ENCODE measurements around the gene SLC4A9. TPM values are rescaled to one million over a fixed set of nuclear protein-coding genes. Genes with fewer than 3 reads are reported as not detected.

Gene SLC4A9
- total RNA-seq, 1 donor = 0.10 TPM

- Histone ChIP-seq H3K9me3 (ENCODE audit: low read depth, low read length) (no peaks in the 10 kb centered on the region), H3K4me1 (ENCODE audit: insufficient read depth, low read length) (peaks cover 59% of the 10 kb centered on the region), H3K27me3 (ENCODE audit: insufficient read depth, low read length) (no peaks in the 10 kb centered on the region), H3K4me3 (ENCODE audit: low read length) (peak overlapping the region; percentile 43)
Observed at GRCh38 chr5:140345919-140346347, 14.1 kb upstream of the SLC4A9 start.

- Histone ChIP-seq H3K4me3 (ENCODE audit: low read length) (peak within 1 kb of the TSS; percentile 43), H3K9me3 (ENCODE audit: low read depth, low read length) (no peaks in the 10 kb centered on the region), H3K27me3 (ENCODE audit: insufficient read depth, low read length) (no peaks in the 10 kb centered on the region), H3K4me1 (ENCODE audit: insufficient read depth, low read length) (peaks cover 52% of the 10 kb centered on the region)
Observed at GRCh38 chr5:140346348-140347221, 13.4 kb upstream of the SLC4A9 start, which contains the start of gene HBEGF. TSS of gene HBEGF (minus strand) at chr5:140346603. CDS start at chr5:140346328, 275 bp downstream.

GRCh38 chr5:140347360-140347759 is 12.6 kb upstream of the SLC4A9 start:
- Histone ChIP-seq H3K9me3 (ENCODE audit: low read depth, low read length) (no peaks in the 10 kb centered on the region), H3K27me3 (ENCODE audit: insufficient read depth, low read length) (no peaks in the 10 kb centered on the region), H3K4me1 (ENCODE audit: insufficient read depth, low read length) (peaks cover 45% of the 10 kb centered on the region), H3K4me3 (ENCODE audit: low read length) (no peak overlapping the region)

GRCh38 chr5:140348104-140348503 is 11.9 kb upstream of the SLC4A9 start:
- peaks cover 37% of the 10 kb centered on the region for H3K4me1 ChIP-seq (ENCODE audit: insufficient read depth, low read length)
- H3K4me3 ChIP-seq (ENCODE audit: low read length) = no peak overlapping the region
- no peaks in the 10 kb centered on the region for H3K9me3 ChIP-seq (ENCODE audit: low read depth, low read length)
- no peaks in the 10 kb centered on the region for H3K27me3 ChIP-seq (ENCODE audit: insufficient read depth, low read length)

GRCh38 chr5:140349244-140349643 is 10.8 kb upstream of the SLC4A9 start:
- no peaks in the 10 kb centered on the region for H3K27me3 ChIP-seq (ENCODE audit: insufficient read depth, low read length)
- H3K4me1 ChIP-seq (ENCODE audit: insufficient read depth, low read length) = peaks cover 26% of the 10 kb centered on the region
- no peak overlapping the region for H3K4me3 ChIP-seq (ENCODE audit: low read length)
- H3K9me3 ChIP-seq (ENCODE audit: low read depth, low read length) = no peaks in the 10 kb centered on the region

- H3K4me3 ChIP-seq (ENCODE audit: low read length) = no peak overlapping the region
- H3K9me3 ChIP-seq (ENCODE audit: low read depth, low read length) = no peaks in the 10 kb centered on the region
- H3K27me3 ChIP-seq (ENCODE audit: insufficient read depth, low read length) = no peaks in the 10 kb centered on the region
- H3K4me1 ChIP-seq (ENCODE audit: insufficient read depth, low read length) = peaks cover 25% of the 10 kb centered on the region
Observed at GRCh38 chr5:140351609-140352334, 8.2 kb upstream of the SLC4A9 start.

GRCh38 chr5:140355546-140355945 is 4.4 kb upstream of the SLC4A9 start:
- H3K27me3 ChIP-seq (ENCODE audit: insufficient read depth, low read length) = no peaks in the 10 kb centered on the region
- peaks cover 30% of the 10 kb centered on the region for H3K4me1 ChIP-seq (ENCODE audit: insufficient read depth, low read length)
- no peaks in the 10 kb centered on the region for H3K9me3 ChIP-seq (ENCODE audit: low read depth, low read length)
- no peak overlapping the region for H3K4me3 ChIP-seq (ENCODE audit: low read length)

- H3K9me3 ChIP-seq (ENCODE audit: low read depth, low read length) = no peaks in the 10 kb centered on the region
- no peaks in the 10 kb centered on the region for H3K27me3 ChIP-seq (ENCODE audit: insufficient read depth, low read length)
- peaks cover 30% of the 10 kb centered on the region for H3K4me1 ChIP-seq (ENCODE audit: insufficient read depth, low read length)
- no peak overlapping the region for H3K4me3 ChIP-seq (ENCODE audit: low read length)
Observed at GRCh38 chr5:140356853-140357725, 2.9 kb upstream of the SLC4A9 start.

- Histone ChIP-seq H3K9me3 (ENCODE audit: low read depth, low read length) (no peaks in the 10 kb centered on the region), H3K4me3 (ENCODE audit: low read length) (no peak overlapping the region)
Observed at GRCh38 chr5:140357726-140358093, 2.3 kb upstream of the SLC4A9 start.

GRCh38 chr5:140358738-140359310 is 1.2 kb upstream of the SLC4A9 start:
- Histone ChIP-seq H3K9me3 (ENCODE audit: low read depth, low read length) (no peaks in the 10 kb centered on the region), H3K4me3 (ENCODE audit: low read length) (no peak overlapping the region), H3K4me1 (ENCODE audit: insufficient read depth, low read length) (peaks cover 35% of the 10 kb centered on the region), H3K27me3 (ENCODE audit: insufficient read depth, low read length) (no peaks in the 10 kb centered on the region)

More at GRCh38 chr5:140357726-140358093, 2.3 kb upstream of the SLC4A9 start:
- Histone ChIP-seq H3K4me1 (ENCODE audit: insufficient read depth, low read length) (peaks cover 30% of the 10 kb centered on the region), H3K27me3 (ENCODE audit: insufficient read depth, low read length) (no peaks in the 10 kb centered on the region)

- Histone ChIP-seq H3K27me3 (ENCODE audit: insufficient read depth, low read length) (no peaks in the 10 kb centered on the region), H3K4me1 (ENCODE audit: insufficient read depth, low read length) (peaks cover 25% of the 10 kb centered on the region), H3K9me3 (ENCODE audit: low read depth, low read length) (no peaks in the 10 kb centered on the region), H3K4me3 (ENCODE audit: low read length) (no peak overlapping the region)
Observed at GRCh38 chr5:140360681-140361479, 886 bp downstream of the SLC4A9 start.

GRCh38 chr5:140361901-140362300 is 1.9 kb downstream of the SLC4A9 start:
- Histone ChIP-seq H3K27me3 (ENCODE audit: insufficient read depth, low read length) (no peaks in the 10 kb centered on the region), H3K9me3 (ENCODE audit: low read depth, low read length) (no peaks in the 10 kb centered on the region), H3K4me3 (ENCODE audit: low read length) (no peak overlapping the region), H3K4me1 (ENCODE audit: insufficient read depth, low read length) (peaks cover 16% of the 10 kb centered on the region)

- Histone ChIP-seq H3K4me3 (ENCODE audit: low read length) (no peak overlapping the region), H3K4me1 (ENCODE audit: insufficient read depth, low read length) (peaks cover 12% of the 10 kb centered on the region), H3K9me3 (ENCODE audit: low read depth, low read length) (no peaks in the 10 kb centered on the region), H3K27me3 (ENCODE audit: insufficient read depth, low read length) (no peaks in the 10 kb centered on the region)
Observed at GRCh38 chr5:140362311-140362710, 2.3 kb downstream of the SLC4A9 start.
